GM21390 (cell line): ENCODE measurements around the gene PLCB2.

Experiments
- ATAC-seq: cut with Tn5 transposase; IDR thresholded peaks from one replicate; pipeline ENCODE4 v1.9.1; 2021; ENCODE audit not compliant: unreplicated experiment

Gene PLCB2

DNA sequence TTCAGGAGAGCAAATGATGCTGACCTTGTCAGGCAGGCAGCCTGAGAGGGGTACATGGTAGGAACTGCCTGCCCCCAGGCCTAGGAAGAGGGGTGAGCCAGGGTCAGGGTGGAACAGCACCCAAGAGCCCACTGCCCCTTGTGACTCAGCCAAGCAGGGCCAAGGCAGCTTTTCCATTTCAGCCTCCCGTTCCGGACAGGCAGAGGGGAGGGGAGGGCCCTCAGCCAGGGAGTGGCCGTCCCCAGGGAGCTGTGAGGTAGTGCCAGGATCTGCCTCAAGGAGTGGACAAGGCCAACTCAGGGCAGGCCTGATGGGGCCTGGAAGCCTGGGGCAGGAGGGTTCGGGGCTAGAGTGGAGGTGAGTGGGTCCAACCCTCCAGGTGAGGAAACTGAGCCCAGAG lies 19.8 kb downstream of the PLCB2 start:
- ATAC-seq = no peak

DNA sequence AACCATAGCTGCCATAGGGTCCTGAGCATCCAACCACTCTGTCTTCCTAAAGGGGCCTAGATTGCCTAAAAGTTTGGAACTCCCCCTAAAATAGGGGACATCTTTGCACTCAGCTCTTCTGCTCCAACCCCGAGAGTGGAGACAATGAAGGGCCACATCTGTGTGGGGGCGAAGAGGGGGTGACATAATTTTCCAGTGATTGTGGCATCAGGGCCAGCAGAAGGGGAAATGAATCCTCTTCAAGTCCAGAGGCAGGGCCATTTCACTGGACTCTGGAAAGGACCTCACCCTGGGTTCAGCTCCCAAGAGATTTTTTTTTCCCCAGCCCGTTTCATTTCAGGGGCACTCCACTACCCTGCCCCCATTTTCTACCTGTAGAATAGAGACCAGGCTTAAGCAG lies 20.2 kb downstream of the PLCB2 start:
- ATAC-seq = no peak

DNA sequence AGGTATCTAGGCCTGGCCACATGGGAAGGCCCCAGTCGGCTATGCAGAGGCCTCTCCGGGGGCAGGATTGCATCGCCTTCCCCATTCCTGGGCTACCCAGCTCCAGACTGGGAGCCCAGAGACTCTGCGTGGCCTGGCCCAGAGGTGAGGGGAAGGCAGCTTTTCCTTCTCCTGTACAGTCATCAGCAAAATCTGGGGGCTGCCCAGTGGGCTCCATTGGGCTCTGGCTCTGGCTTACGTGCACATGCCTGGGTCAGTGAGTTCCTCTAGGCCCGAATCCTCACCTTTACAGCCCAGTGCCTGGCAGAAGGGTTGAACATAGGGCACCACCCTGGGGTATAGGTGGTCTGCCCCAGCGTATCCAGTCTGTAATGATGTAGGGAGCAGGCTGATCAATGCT lies 20.9 kb downstream of the PLCB2 start:
- ATAC-seq = no peak

- ATAC-seq = no peak
Measured at GRCh38 chr15:40286061-40286532, 21.6 kb downstream of the PLCB2 start.

DNA sequence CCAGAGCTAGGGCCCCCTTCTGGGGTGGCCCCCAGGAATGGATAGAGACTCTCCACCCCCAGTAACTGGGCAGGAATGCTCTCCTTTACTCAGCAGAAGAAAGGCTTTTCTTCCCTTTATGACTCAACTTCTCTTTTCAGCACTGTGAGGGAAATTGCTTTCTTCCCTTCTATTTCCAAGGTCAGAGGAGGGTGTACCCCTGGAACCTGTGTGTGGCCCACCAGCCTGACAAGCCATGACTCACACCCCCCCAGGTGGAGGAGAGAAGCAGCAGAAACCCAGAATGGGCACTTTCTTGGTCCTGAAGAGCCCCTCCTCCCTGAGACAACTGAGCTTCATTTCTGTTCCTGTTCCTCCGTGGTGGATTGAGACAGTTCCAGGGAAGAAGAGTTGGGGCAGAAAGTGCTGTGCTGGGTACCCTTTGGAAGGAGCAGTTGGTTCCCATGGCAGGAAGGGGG lies 22.2 kb downstream of the PLCB2 start:
- ATAC-seq = no peak

DNA sequence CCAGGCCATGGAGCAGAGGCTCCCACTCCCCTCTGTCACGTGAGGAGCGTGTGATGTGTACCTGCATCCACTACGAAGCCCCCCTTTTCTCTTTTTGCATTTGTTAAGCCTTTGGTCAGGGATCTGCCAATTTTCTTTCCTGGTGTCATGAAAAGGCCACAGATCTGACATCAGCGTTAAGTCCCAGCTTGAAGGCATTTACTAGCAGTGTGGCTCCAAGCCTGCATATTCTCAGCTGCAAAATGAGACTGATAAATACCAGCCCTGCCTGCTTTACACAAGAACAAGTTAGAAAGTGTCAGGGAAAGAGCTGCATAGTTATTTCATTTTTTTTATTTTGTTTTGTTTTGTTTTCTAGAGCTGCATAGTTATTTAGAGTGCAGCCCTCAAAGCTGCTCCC lies 22.6 kb downstream of the PLCB2 start:
- ATAC-seq = no peak

- no peak for ATAC-seq
Measured at GRCh38 chr15:40283615-40284300, 24.0 kb downstream of the PLCB2 start.

DNA sequence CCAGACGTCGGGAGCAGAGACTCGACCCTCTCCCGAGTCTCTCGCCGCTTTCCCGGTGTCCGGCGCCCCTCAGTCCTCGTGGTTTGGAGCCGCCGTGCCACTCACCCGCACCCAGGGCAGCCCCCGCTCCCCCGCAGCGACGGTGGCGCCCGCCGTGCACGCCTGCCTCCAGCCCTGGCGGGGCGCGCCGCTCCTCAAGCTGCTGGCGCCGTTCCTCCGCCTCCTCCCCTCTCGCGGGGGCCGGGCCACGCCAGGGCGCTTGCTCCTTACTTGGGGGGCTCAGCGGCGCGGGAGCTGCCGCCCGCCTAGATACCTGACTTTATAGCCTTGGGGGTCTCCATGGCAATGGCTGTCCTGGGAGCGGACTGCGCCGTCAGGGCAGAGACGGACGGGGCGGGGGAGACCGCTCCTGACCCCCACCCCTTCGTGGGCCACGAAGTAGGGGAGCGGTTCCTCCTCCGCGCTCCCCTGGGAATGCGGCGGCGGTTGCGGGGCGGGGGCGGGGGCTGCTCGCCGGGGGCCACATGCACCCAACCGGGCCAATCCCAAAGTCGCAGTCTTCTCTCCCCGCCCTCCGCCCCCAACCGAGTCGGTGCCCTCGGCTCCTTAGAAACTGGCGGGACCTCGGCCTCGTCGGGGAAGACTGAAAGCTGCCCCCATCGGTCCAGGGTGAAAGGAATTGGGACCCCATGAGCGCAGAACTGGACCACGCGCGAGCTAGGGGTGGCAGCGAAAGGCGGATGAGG lies 24.7 kb downstream of the PLCB2 start, which contains the start of gene ANKRD63:
Gene ANKRD63, minus strand, starts transcription at position 196 of the 746 bp plus-strand sequence. CDS start 478 bp downstream, outside the sequence.
- ATAC-seq = peak; percentile 32

GRCh38 chr15:40282147-40282868 lies 25.4 kb downstream of the PLCB2 start:
- peak; percentile 48 for ATAC-seq

DNA sequence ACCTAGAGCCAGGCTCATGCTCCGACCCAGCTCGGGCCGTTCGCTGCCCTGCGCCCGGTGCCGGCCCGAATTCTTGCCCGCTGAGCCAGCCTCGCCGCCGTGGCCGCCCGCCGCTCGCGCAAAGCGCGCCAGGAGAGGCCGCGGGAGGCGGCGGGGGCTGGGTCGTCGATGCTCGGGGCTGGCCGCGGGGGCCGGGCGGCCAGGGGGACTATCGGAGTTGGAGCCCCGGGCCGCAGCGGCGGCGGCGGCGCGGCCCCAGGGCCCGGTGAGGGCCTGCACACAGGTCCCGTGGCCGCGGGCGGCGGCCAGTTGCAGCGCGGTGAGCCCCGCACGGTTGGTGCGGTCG lies 26.0 kb downstream of the PLCB2 start:
- ATAC-seq = no peak

DNA sequence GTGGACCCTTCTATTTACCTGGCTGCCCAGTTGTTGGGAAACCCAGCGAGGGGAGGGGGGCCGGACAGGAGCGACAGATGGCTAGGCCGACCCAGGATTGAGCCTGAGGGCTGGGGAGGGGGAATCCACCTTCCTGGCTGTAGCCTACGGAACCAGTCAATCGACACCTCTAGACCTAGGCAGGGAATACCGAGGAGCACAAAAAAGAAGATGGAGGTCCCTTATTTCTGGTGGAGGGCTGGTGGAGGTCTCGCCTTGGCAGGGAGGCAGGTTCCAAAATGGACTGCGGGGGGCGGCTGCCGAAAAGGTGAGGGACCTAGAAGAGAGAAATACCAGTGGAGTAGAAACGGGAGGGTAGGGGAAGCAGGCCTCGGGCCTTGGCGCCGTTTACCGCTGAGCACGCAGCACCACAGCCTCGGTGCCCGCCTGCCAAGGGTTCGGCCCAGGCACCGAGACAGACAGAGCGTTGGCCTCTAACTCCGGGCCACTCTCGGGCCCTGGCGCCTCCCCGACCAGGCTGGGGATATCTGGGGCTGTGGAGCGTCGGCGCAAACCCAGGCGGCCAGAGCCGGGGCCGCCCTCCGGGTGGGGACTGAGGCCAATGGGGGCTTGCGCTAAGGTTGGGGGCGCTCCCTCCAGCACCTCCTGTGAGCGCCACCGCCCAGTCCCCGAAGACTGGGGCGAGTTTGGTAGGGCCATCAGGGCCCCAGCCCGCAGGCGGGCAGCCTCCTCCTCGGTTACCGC lies 26.5 kb downstream of the PLCB2 start:
- ATAC-seq = no peak

DNA sequence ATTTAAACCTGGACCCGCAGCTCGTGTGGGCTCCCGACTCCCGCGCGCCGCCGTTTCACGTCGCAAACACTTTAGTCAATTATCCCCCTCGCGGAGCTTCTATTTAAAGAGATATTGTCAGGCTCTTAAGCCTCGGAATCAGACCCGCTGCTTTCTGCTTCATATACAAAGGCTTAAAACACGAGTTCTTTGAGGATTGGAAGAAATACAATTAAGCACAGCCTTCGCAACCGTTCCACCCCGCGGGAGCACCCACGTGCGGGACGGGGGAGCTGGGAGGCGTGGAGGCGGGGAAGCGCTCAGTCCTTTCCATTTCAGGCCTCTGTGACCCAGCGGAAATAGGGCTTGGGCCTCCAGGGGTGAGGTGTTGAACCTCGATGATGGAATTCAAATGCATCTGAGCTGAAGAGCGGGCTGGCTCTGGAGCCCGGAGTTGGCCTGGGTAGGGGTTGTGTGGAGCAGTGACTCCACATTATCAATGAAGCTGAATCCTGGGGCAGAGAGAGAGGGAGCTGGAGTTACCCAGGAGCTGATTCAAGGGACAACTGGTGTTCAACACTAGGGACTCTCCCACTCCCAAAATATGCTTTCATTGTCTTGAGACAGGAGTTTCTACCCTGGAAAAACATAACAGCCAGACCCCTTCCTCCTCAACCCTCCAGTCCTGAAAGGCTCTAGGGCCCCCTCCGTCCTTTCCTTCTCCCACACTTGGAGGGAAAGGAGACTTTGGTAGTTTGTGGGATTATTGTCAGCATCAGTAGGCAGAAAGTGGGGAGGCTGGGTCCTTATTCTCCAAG lies 27.3 kb downstream of the PLCB2 start:
- no peak for ATAC-seq

GRCh38 chr15:40279437-40280141 lies 28.1 kb downstream of the PLCB2 start:
- ATAC-seq = no peak

GRCh38 chr15:40278026-40278425 lies 29.7 kb downstream of the PLCB2 start:
- no peak for ATAC-seq

DNA sequence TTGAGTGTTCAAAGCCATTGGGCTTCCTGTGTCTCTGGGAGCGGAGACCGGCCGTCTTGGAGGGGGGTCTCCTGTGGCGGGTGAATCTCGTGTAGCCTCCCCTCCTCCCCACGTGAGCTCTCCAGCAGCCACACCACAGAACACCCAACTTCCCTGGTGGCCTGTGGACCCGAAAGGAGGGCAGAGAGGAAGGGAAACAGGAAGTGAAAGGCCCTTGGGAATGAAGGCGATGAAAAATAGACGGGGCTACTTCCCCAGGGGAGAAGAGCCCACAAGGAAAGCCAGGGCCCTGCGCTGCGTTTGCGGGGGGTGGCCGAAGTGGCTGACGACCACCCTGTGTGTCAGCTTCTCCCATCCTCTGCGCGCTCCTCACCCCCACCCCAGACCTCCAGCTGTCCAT lies 30.3 kb downstream of the PLCB2 start:
- no peak for ATAC-seq

DNA sequence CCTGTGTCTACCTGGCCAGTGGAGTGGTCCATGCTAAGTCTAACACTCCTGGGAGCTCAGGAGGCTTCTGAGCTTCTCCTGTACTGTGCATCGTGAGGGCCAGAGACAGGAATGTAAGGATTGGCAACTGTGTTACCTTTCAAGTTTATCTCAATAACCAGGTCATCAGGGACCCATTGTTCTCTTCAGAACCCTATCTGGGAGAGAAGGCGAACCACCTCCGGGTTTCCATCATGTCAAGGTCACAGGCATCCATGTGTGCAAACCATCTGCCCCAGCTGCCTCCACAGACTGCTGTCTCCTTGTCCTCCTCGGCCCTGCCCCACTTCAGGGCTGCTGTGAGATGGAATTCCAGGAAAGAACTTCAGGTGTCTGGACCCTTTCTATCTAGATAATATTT lies 30.8 kb downstream of the PLCB2 start:
- ATAC-seq = no peak

GRCh38 chr15:40275954-40276353 lies 31.8 kb downstream of the PLCB2 start:
- ATAC-seq = no peak

GRCh38 chr15:40275523-40275922 lies 32.2 kb downstream of the PLCB2 start:
- no peak for ATAC-seq
